ENCODE results near the gene DACH1. TPM values are rescaled to one million over a fixed set of nuclear protein-coding genes. Genes with fewer than 3 reads are reported as not detected.

Gene DACH1
- total RNA-seq, 4 donors from 2014 or later, result 0.98 to 1.6 (median 1.0) TPM

- in situ Hi-C loops (cut with MboI; ENCODE audit: low sequenced_read_pairs in 4 of 4), result no loop called here
- TF ChIP-seq, protein P1, sequence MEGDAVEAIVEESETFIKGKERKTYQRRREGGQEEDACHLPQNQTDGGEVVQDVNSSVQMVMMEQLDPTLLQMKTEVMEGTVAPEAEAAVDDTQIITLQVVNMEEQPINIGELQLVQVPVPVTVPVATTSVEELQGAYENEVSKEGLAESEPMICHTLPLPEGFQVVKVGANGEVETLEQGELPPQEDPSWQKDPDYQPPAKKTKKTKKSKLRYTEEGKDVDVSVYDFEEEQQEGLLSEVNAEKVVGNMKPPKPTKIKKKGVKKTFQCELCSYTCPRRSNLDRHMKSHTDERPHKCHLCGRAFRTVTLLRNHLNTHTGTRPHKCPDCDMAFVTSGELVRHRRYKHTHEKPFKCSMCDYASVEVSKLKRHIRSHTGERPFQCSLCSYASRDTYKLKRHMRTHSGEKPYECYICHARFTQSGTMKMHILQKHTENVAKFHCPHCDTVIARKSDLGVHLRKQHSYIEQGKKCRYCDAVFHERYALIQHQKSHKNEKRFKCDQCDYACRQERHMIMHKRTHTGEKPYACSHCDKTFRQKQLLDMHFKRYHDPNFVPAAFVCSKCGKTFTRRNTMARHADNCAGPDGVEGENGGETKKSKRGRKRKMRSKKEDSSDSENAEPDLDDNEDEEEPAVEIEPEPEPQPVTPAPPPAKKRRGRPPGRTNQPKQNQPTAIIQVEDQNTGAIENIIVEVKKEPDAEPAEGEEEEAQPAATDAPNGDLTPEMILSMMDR (IDR thresholded peaks at IDR 0.05 in 4 of 5, conservative IDR thresholded peaks at IDR 0.05 in 1 of 5), result no peak
- TF ChIP-seq POLR2A (IDR thresholded peaks at IDR 0.05), result no peak
- DNase-seq, result no peak
- intact Hi-C loops (cut with DNase I; ENCODE audit: low total_unique reads), result no loop called here
- Histone ChIP-seq H3K4me3 (no peak overlapping the region), H3K36me3 (no peaks in the 10 kb centered on the region), H3K27me3 (no peaks in the 10 kb centered on the region), H3K4me1 (no peaks in the 10 kb centered on the region), H3K9me3 (no peaks in the 10 kb centered on the region), H3K27ac (peak overlapping the region in 1 of 4 donors; percentile 8)
- no peak for ATAC-seq
Observed at GRCh38 chr13:71522941-71523526, 344.0 kb downstream of the DACH1 start.

DNA sequence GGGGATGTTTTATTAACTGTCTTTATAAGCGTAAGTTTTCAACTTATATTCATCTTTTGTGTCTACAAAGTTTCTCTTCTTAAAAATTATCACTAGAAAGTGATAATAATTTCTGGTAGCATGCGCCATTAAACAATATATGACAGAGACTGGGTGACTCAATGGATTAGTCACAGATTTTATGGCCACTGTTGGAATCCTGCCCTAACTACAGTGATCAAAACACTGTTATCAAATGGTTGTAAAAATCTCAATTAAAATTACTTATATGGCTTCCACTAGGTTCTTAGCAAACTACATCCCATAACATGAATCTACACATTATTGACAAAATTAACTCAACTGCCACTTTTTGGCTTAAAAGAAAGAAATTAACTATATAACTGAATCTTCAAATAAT lies 350.0 kb downstream of the DACH1 start:
- no peaks in the 10 kb centered on the region for H3K4me1 ChIP-seq
- in situ Hi-C loops (cut with MboI; ENCODE audit: low sequenced_read_pairs in 4 of 4) (no loop called here), intact Hi-C loops (cut with DNase I; ENCODE audit: low total_unique reads) (no loop called here)
- H3K9me3 ChIP-seq, result no peaks in the 10 kb centered on the region
- TF ChIP-seq POLR2A (IDR thresholded peaks at IDR 0.05), result no peak
- TF ChIP-seq, protein P1 (IDR thresholded peaks at IDR 0.05 in 4 of 5, conservative IDR thresholded peaks at IDR 0.05 in 1 of 5), result no peak
- no peak overlapping the region for H3K4me3 ChIP-seq
- no peaks in the 10 kb centered on the region for H3K27me3 ChIP-seq
- no peak for DNase-seq
- H3K27ac ChIP-seq, result no peak overlapping the region
- no peaks in the 10 kb centered on the region for H3K36me3 ChIP-seq
- no peak for ATAC-seq

DNA sequence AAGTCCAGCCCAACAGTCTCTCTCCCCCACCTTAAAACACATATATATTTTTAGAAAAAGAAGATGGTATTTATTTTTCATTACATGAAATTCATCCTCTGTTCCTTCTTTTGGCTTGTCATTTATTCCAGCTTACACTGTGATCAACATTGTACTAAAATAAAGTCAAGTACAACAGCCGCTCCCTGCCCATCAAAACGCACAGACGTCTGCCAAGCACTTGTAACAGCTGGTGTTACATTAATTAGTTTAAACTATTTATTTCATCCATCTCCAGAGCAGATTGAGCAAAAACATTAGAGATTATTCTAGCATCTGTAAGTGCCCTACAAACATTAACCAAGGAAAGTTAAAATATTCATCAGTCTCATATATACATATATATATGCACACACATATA lies 350.5 kb downstream of the DACH1 start:
- DNase-seq, result no peak
- no peaks in the 10 kb centered on the region for H3K4me1 ChIP-seq
- H3K9me3 ChIP-seq, result no peaks in the 10 kb centered on the region
- intact Hi-C loops (cut with DNase I; ENCODE audit: low total_unique reads) (no loop called here), in situ Hi-C loops (cut with MboI; ENCODE audit: low sequenced_read_pairs in 4 of 4) (no loop called here)
- TF ChIP-seq, protein P1 (IDR thresholded peaks at IDR 0.05 in 4 of 5, conservative IDR thresholded peaks at IDR 0.05 in 1 of 5), result no peak
- TF ChIP-seq POLR2A (IDR thresholded peaks at IDR 0.05), result no peak
- no peak overlapping the region for H3K4me3 ChIP-seq
- ATAC-seq, result no peak
- no peaks in the 10 kb centered on the region for H3K27me3 ChIP-seq
- H3K36me3 ChIP-seq, result no peaks in the 10 kb centered on the region
- no peak overlapping the region for H3K27ac ChIP-seq

DNA sequence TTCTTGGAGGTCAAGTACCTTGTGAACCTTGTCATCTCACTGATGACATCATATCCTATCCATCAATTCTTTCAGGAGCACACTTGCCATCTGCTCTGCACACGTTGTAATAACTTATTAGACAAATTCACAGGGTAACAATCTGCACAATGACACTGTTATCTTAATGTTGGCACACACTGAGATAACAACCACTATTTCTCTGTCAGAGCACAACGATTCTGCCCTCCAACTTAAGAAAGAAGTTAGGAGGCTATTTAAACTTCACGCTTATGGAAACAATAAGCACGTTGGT lies 351.3 kb downstream of the DACH1 start:
- Histone ChIP-seq H3K27me3 (no peaks in the 10 kb centered on the region), H3K4me1 (no peaks in the 10 kb centered on the region), H3K9me3 (no peaks in the 10 kb centered on the region), H3K36me3 (no peaks in the 10 kb centered on the region), H3K4me3 (no peak overlapping the region), H3K27ac (no peak overlapping the region)
- no peak for DNase-seq
- TF ChIP-seq POLR2A (IDR thresholded peaks at IDR 0.05), result no peak
- TF ChIP-seq, protein P1 (IDR thresholded peaks at IDR 0.05 in 4 of 5, conservative IDR thresholded peaks at IDR 0.05 in 1 of 5), result no peak
- no peak for ATAC-seq
- in situ Hi-C loops (cut with MboI; ENCODE audit: low sequenced_read_pairs in 4 of 4) (no loop called here), intact Hi-C loops (cut with DNase I; ENCODE audit: low total_unique reads) (no loop called here)
